NCI-H1694 (cell line): ENCODE data around the gene PTPA.

ENCODE experiments used
- DNase-seq: peaks from one replicate; lab custom pipeline; 2025; lab: John Stamatoyannopoulos, UW

PTPA gene

DNA sequence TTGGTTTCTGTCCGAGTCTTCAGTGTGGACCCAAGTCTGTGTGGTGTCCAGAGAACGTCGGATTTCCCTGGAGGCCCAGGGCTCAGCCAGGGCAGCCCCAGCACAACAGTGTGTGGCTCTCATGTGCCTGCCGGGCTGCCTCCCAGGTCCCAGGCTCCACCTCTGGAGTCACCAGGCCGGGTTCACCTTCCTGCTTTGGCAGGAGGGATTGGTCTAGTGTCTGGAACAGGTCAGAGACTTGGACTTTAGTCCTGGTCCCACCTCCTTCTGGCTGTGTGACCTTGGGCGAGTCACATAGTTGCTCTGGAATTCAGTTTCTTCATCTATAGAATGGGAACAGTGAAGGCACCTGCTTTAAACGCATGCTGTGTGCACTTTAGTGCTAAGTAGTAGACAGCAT is 27.1 kb upstream of the PTPA start:
- DNase-seq: no peak

DNA sequence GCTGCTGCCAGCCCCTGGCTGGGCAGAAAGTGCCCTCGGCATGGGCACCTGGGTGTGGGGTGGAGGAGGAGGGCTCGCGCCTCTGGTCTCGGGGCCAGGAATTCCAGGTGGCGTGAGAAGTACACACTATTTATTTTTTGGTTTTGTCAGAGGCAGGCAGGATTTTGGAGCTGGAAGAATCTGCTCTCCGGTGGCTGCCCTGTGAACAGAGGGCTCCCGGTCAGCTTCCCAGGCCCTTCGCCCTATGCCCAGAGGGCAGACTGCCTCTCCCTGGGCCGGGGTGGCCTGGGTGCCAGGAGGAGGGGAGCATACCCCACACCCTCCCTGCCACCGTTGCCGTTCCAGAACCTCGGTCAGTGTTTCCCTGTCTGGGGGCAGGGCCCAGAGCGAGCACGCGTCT is 22.0 kb upstream of the PTPA start:
- DNase-seq: no peak

DNA sequence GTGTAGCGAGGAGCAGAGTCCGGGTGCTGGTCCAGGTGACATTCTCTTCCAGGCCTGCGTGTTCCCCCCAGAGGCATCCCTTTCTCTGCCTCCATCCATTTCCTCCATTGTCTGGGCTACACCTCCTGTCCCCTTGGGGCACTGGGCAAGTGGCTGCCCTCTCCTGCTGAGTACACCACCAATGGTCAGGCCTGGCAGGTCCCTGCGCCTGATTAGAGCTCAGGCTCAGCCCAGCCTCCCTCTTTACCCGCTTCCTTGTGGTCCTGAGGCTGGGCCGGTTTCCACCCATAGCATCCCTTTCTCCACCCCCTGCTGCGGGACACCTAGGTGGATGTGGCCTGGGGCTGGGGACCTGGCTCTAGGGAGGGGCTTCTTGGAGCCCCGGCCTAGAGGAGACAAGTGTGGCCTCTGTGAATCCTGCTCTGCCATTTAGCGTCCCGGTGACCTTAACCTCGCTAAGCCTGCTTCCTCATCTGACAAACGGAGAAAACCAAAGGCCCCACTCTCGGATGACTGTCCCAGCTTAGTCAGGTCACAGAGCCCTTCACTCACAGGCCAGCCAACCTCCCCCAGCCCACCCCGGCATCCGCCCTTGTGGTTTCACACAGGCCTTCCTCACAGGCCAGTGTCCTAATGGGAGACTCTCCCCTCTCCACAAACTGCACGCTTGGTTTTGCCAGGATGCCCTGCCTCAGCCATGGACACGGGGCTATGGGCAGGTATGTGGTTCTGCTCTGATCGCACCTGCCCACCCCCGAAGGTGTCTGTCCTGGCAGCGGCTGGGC is 17.4 kb upstream of the PTPA start:
- no peak for DNase-seq

DNA sequence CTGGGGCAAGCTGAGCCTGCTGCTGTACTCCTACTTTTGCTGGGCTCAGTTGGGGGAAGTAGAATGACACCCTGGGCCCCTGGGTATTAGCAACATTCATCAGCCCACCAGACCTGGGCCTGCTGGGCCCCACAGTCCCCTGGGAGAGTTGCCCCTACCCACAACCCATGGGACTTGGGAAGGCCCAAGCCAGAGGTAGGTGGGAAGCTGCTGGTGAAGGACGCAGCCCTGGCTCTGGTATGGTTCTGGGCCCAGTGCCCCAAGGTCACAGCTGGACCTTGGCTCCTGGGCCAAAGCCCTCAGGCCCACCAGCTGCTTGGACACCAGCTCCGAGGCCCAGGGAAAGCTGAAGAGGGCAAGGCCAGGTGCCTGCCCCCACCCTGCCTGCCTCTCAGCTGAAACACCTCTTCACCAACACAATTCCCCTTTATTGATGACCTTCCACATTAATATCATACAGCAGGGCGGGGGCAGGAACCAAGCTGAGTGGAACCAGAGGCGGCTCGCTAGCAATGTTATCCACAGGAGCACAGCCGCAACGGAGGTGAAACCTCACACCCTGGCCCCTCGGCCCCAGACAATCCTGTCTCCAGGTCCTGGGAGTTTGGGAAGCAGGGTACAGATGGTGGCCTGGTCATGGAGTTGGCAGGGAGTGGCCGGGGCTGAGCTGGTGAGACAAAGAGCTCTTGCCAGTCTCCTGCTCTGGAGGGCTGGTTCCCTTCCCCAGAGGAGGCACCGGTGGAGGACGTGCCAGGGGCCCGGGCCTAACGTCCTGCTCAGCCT is 16.6 kb upstream of the PTPA start:
- DNase-seq: no peak

DNA sequence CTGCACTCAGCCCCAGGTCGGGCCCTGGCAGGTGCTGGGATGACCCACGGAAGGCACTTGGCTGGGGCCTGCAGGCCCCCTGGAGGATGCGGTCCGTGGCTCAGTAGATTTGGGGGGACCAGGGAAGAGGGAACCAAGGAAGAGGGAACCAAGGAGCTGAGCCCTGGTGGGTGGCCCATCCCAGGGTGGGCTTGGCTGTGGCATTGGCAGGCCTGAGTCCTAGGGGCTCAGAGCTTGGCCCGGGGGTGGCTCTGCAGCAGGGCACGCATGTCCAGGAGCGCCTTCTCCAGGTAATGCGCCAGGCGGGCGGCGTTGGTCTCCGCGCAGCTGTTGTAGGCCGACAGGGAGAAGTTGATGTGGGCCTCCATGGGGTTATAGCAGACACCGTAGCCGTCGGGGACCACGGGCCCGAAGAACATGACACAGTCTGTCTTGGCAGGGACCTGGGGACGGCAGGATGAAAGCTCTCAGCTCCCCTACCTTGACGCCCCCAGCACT is 16.0 kb upstream of the PTPA start:
- no peak for DNase-seq

DNA sequence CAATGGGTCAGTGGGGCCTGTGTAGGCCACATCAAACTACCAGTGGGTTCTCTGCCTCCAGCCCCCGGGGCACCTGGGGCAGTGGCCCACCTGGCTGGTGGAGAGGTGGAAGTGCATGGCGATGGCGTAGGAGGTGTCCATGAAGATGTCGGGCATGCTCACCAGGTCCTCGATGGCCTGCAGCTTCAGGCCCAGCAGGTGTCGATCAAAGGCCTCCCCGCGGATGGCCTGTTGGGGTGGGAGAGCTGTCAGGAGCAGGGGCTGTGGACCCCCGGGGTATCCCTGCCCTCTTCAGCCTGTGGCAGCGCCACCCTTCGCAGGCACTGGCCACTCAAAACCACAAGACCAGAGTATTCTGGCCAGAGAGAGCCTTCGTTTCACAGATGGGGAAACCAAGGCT is 15.3 kb upstream of the PTPA start:
- no peak for DNase-seq

DNA sequence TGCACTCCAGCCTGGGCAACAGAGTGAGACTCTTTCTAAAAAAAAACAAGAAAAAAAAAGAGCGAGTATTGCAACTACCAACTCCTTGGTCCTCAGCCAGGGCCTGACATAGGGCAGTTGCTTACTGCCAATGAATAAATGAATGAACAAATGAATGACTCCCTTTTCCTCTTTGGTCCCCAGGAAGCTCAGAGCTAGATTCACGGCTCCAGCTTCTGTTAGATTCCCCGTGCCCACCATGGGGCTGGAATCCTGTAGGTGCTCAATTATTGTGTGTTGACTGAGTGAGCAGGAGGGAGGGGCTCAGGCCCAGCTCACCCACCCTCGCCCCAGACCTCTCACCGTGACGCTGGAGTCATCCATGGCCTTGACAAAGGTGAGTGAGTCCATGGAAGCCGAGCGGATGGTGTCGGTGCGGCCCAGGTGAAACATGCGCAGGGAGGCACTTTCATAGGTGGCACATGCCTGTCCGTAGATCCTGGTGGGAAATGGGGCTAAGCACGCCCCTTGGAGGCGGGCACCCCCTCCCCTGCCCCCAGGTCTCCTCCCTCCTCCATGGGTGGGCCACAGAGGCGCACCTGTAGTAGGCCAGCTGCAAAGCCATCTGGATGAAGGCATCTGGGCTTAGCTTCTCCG is 13.4 kb upstream of the PTPA start:
- no peak for DNase-seq

DNA sequence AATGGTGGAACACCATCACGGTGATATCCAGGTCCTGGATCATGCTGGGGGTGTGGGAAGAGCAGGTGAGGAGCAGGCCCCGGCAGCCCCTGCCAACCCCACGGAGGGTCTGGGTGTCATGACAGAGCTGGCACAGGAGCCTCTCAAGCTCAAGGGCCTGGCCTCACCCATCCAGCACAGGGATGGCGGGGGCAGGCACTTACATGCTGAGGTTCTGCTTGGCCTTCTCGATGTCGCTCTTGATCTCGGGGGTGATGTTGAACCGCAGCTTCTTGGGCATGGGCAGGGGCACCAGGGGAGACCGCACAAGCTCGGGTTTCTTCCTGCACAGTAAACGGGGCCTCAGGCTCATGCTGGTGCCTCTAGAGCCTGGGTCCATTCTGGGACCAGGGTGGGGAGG is 12.9 kb upstream of the PTPA start:
- DNase-seq: no peak

DNA sequence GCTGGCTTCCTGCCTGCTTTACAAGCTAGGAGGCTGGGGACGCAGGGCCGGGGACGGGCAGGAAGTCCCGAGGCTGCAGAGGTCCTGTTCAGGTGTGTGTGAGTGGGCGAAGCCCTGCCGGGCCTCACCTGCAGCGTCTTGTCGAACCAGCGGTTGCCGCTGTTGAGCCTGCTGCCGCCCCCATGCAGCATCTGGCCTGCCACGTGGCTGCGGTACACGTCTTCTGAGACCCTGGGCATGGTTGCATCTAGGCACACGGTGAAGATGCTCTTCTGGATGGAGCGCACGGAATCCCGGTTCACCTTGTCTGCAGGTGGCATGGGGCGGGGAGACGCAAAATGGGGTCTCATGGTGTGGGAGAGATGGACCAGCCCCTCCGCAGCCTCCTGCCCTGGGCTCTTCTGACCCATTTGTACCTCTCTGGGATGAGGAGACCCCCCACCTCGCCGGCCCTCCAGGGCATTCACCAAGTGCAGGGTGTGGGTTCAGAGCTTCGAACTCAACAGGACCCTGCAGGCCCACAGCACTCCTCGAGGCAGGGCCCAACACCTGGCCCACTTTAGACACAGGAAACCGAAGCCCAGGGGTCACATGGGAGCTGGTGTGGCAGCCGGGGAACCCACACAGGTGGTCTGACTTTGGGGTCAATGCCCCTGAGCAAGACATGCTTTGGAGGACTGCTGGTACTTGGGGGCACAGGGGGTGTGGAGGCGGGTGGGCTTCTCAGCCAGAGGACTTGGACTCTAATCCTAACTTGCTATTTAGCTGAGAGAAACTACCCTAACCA is 10.6 kb upstream of the PTPA start:
- DNase-seq: no peak

DNA sequence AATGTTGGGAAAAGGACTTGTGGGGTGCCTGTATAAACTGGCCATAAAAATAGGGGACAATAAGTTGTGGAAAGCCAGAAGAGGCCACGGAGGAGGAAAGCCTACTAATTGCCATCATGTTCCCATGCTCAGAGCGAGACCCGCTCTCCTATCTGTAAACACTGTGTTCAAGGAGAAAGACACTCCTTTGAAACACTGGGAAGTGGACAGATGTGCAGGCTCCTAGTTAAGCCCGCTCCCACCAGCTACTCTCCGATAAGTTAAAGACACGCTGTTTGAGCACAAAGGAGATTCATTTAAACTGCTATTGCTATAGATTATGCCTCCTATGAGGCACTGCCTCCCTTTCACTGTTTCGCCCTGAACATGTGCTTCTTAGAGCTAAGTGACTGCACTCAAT is 9.9 kb upstream of the PTPA start:
- DNase-seq: no peak

DNA sequence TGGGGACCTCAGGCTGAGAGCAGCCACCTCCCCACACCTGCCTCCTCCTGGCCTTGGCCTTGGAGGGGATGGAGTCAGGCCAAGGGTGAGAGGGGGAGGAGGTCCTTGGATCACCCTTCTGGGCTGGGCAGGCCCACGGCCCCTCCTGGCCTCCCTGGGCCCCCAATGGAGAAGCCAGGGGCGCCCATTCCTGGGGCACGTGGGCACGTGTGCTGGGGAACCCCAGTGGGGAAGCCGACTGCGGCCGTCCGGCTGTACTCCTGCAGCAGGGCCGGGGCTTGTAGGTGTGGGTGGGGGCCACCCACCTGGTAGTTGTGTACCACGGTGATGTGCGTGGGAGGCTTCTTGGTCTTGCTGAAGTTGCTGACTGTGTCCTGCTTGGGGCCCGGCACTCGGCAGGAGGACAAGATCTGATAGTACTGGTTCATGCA is 9.1 kb upstream of the PTPA start:
- DNase-seq: no peak

DNA sequence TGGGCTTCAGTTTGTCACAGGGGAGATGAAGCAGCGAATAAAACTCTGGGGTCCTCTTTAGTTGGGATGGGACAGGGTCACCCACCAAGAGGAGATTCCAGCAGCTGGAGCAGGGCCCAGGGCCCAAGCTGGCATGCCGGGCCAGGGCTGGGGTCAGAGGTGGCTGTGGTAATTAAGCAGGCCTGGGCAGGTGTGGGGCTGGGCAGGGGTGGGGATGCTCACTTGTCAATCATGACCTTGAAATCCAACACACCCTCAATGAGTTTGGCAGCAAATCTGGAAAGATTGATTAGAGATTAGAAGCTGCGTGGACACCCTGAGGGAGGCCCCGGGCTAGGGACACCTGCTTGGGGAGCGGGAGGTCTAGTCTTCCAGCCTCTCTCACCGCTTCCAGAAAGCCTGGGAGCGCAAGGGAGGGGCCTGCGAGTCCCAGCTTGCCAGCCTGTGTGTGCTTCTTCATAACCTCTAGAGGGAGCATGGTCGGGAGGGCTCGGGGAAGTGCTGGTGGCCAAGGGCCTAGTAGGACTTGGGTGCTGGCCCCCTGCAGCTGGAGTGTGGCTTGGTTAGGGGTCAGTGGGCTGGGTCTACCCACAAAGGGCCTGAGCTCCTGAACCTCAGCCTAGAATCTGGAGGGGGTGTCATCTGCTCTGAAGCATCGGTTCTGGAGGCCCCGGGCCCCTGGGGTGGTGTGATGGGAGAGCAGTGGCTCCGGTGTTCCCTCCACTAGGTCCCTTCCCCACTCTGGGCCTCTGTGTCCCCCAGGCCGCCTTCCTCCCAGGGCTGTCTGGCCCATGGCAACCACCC is 8.2 kb upstream of the PTPA start:
- peak; percentile 44 for DNase-seq

DNA sequence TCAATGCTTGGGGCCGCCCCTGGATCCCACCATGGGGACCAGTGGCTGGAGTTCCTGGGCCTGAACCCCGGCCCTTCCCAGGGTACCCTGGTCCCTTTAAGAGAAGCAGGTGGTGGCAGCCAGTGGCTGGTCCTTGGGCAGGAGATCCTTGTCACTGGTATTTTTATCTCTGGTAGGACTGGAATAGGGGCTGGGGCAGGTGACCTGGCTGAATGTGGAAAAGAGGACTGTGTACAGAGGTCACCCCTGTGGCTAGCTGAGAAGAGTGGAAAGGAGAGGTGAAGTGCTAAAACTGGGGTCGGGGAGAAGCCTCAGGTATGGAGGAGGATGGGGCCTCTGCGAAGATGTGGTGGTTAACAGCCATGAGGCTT is 7.6 kb upstream of the PTPA start:
- DNase-seq: no peak

DNA sequence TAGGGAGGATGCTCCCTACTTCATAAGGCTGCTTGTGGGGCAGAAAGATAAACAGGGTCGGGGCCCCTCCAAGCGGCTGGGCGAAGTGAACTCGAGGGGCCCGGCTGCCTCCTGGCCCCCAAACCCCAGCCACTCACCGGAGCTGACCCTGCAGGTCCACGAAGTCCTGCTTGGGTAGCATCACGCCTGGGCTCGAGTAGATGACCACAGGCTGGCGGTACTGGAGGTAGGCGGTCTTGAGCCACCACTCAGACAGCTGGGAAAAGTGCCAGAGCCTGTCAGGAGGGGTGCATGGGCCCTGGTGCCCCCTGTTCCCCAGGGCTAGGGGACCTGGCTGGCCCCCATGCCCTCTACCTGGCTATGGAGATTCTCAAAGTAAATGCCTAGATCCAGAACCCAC is 7.2 kb upstream of the PTPA start:
- DNase-seq: no peak

DNA sequence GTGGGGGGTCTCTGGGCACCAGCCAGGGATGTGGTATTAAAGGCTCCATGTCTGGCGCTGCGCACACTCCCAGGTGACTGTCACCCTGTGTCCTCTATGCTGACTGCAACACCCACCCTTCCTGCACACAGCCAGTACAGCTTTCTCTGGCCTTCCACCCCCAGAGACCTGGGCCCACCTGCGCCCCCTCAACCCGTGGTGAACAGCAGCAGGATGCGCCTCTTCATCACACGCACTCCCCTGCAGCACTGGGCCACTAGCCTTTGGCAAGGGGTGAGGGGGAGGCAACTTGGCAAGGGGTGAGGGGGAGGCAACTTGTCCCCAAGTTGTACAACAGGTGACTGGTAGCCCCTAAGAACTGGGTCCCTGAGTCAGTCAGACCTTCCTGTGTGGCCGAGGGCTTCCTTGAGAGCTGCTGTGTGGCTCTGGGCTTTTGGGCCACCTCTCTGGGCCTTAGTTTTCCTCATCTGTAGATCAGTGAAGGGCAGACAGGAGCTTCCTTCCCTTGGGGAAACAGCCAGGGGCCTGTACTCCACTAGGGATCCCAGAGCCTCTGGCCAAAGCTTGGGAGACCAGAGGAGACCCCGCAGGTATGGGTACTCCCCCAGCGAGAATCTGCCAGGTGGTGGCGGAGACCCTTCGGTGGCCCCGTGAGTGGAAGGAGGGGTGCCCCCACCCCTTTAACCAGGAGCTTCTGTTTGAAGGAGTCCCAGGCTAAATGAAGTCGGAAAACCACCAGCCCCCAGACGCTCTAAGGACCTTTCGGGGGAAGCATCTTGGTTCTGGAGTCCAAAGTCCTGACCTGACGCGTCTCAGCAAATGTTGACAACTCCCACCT is 5.1 kb upstream of the PTPA start:
- DNase-seq: no peak

DNA sequence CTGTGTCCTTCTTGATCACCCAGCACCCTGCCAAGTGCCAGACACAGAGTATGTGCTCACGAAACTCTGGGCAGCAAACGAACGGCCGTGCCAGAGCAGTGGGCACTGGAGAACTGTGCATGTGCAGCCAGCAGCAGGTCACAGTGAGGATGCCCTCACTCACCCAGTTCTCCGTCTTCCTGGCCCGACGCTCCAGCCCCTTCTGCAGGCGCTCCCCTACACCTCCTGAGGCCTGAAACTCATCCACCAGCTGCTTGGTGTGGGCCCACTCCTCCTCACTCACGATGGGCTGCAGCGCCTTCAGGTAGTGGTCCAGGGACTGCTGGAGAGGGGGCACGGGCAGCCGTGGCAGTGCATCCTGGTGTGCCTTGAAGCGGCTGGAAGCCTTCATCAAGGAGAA is 3.6 kb upstream of the PTPA start:
- no peak for DNase-seq

DNA sequence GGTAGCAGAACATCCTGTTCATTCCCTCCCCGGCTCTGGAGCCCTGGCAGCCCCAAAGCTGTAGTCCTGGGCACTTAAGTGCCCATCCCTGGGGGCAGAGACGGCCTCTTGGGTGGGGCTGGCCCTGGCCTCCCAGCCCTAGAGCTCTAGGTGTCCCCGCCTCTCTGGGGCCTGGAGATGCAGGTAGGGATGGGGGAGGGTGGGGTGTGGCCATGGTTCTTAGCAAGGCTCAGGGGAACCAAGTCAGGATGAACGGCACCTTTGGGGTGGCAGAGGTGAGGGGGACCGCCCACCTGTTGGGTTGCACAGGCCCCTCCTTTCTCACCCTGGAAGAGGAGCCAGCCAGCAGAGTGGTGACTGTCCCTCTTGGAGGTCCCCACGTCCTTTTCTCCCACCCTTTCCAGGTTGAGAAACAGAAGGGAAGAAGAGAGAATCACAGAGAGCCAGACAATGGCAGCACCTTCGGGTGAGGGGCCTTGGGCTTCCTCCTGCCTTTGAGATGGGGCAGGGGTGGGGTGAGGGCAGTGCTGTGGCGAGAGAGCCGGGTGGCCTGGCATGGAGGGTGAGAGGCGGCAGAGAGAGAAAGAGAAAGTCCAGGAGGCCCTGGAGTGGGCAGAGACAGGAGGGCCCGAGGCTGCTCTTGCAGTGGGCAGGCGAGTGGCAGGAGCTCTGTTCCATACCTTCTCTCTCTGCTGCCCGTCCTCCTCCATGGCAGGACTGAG is 3.0 kb upstream of the PTPA start:
- no peak for DNase-seq

DNA sequence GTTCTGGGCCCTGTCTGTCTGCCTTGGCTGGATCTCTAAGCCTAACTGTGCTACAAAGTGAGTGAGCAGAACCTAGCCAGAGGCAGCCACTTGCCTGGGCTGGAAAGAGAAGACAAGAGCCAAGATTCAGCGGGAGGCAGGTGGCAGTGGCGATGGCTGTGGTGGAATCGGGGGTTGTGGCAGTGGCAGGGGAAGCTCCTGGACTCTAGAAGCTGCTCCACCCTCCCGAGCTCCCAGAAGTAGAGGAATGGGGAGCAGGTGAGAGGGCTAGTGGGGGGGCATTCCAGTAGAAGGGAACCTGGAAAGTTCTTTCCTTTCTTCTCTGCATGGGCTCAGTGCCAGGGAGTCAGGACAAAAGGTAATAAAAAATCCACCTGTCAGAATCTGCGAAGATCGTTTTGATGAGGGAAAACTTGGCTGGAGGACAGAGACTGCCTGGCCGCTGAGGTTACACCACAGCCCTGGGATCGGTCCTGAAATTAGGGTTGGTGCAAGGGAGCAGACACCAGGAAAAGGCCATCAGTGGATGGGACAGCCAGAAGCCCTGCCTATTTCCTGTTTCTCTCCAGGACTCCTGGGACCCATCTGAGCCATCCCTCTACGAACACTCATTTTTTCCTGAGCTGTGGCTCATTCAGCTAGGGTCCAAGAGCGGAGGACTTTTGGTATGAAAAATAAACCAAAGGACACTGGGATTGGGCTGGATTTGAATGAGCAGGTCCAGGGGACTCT is 2.2 kb upstream of the PTPA start:
- no peak for DNase-seq

DNA sequence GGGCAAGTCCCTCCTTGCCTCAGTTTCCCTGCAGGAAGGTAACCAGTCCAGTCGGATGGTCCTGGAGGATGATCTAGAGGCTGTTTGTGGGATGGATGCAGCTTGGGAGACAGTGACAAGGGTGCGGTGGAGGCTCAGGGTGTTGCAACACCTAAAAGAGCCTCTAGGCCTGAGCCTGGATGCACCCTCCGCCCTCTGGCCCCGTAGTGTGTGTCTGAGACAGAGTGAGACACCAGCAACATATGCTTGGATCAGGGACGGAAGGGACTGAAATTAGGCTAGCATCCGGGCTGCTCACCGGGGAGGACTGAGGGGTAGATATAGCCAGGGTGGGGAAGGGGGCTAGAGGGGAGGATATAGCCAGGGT is 1.7 kb upstream of the PTPA start:
- DNase-seq: no peak
